Adrenal gland (tissue), 12 donors: Measurements from ENCODE around the gene APBA2. TPM values are rescaled to one million over a fixed set of nuclear protein-coding genes. Genes with fewer than 3 reads are reported as not detected.

Source experiments
- DNase-seq, 7 donors: peaks; one replicate each; pipeline ENCODE4 v3.0.0-alpha.2; 2019 to 2020
- H3K27ac ChIP-seq, 5 donors: fragments of 200-600 bp; sonication (generic) in 4 of 5; 1 replicate in 3 of 5; 2 replicates in 2 of 5; pipeline versions ENCODE4 v1.5.1 to v1.8.0; 2016 to 2020; ENCODE audit warnings: mild to moderate bottlenecking in 1 of 5
- H3K27me3 ChIP-seq: fragments of 200-600 bp; 2 replicates; pipeline ENCODE4 v1.8.0; 2021
- H3K36me3 ChIP-seq, 2 donors: fragments of 200-600 bp; replicated peaks in 1 of 2; 1 replicate in 1 of 2; 2 replicates in 1 of 2; pipeline versions ENCODE4 v1.5.1 to v1.8.0; 2018 to 2022
- H3K4me1 ChIP-seq, 2 donors: fragments of 200-600 bp; replicated peaks in 1 of 2; 1 replicate in 1 of 2; 2 replicates in 1 of 2; pipeline versions ENCODE4 v1.5.1 to v1.8.0; 2018 to 2021
- H3K4me3 ChIP-seq, 4 donors: fragments of 200-600 bp; sonication (generic) in 3 of 4; one replicate each; pipeline ENCODE4 v1.5.1; 2016 to 2018
- H3K9me3 ChIP-seq, 3 donors: fragments of 200-600 bp; sonication (generic) in 1 of 3; replicated peaks in 1 of 3; 1 replicate in 2 of 3; 2 replicates in 1 of 3; pipeline versions ENCODE4 v1.5.1 to v1.8.0; 2016 to 2021
- CTCF ChIP-seq, 6 experiments: fragments of 450-650 bp in 4 of 6; fragments of 200-600 bp in 2 of 6; sonication (generic) in 1 of 6; IDR thresholded peaks; 1 replicate in 5 of 6; 2 replicates in 1 of 6; pipeline versions ENCODE4 v1.5.1 to v1.8.0; 2016 to 2021; ENCODE audit warnings: antibody characterized with exemption in 6 of 6, mild to moderate bottlenecking in 2 of 6, moderate library complexity in 1 of 6
- POLR2A ChIP-seq, 2 donors: fragments of 450-650 bp; IDR thresholded peaks; one replicate each; pipeline ENCODE4 v1.6.1; 2017; ENCODE audit warnings: antibody characterized with exemption in 2 of 2, mild to moderate bottlenecking in 2 of 2, moderate library complexity in 1 of 2
- WGBS, 4 donors: extraction: QIAGEN DNeasy Blood & Tissue Kit in 2 of 4; methylation state at CpG; one replicate each; pipeline versions ENCODE4 v1.1.5 to v1.1.7; 2013 to 2017; 5-methylcytosine and 5-hydroxymethylcytosine counted together
- intact Hi-C, 2 donors: fragments of 100-400 bp; cut with DNase I; formaldehyde crosslinking; loops; one replicate each; pipeline versions ENCODE4 v1.14.1 to v1.15.0; 2022 to 2023
- polyA plus RNA-seq, 3 donors: library from polyadenylated mRNA; stranded (reverse); fragments of 200-250 nt in 2 of 3; fragments of 350-450 nt in 1 of 3; fragmentation: Illumina TruSeq in 1 of 3; extraction: RNeasy Lipid Tissue Mini Kit (QIAGEN cat#74804) in 1 of 3; gene quantifications; one replicate each; pipeline ENCODE4 v1.2.3, GENCODE V29; 2013 to 2014
- total RNA-seq, 9 donors: library from RNA; depleted of rRNA in 4 of 9; stranded (reverse); fragments of >200 nt in 4 of 9; fragments of 120-200 nt in 1 of 9; fragmentation: NEBNext Ultra II Directional in 1 of 9; extraction: Animal tissue kit (Norgen Biotek cat#: 25700) in 1 of 9; gene quantifications; one replicate each; pipeline versions ENCODE4 v1.1.0 to v1.2.4, GENCODE V29; 2013 to 2023
- donor health status: healthy with polysubstance abuse.
- donor health status: Bipolar disorder and iron deficiency.
- donor health status: DM: yes; HTN: yes; CAD: no.
- donor health status: DM: no; HTN: no; CAD: no.
- donor health status: DM: no; HTN: no; CAD: no.
- donor health status: DM: yes; HTN: yes; CAD: no.

Gene APBA2
- total and polyA plus RNA-seq, 12 donors = 2.1 to 13.2 (median 4.7) TPM

DNA sequence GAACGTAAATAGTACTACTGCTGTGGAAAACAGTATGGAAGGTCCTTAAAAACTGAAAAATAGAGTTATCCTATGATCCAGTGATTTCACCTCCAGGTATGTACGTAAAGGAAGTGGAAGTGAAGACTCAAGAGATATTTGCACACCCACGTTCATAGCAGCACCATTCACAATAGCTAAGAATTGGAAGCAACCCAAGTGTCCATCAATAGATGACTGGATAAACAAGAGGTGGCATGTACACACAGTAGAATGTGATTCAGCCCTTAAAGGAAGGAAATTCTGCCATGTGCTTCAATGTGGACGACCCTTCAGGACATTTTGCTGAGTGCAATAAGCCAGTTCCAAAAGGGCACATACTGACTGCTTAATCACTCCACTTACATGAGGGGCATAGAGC lies 188.3 kb downstream of the APBA2 start:
- no peak for DNase-seq
- Histone ChIP-seq H3K4me3 (no peak overlapping the region), H3K27ac (no peak overlapping the region), H3K9me3 (no peaks in the 10 kb centered on the region), H3K27me3 (no peaks in the 10 kb centered on the region), H3K36me3 (no peaks in the 10 kb centered on the region), H3K4me1 (no peaks in the 10 kb centered on the region)
- no peak for TF ChIP-seq POLR2A (IDR thresholded peaks at IDR 0.05)
- TF ChIP-seq CTCF (IDR thresholded peaks at IDR 0.05) = no peak
- intact Hi-C loops = no loop called here
- WGBS, 4 donors = 67 to 71% (median 69%) methylated on average over 4 of the region's 4 CpGs

DNA sequence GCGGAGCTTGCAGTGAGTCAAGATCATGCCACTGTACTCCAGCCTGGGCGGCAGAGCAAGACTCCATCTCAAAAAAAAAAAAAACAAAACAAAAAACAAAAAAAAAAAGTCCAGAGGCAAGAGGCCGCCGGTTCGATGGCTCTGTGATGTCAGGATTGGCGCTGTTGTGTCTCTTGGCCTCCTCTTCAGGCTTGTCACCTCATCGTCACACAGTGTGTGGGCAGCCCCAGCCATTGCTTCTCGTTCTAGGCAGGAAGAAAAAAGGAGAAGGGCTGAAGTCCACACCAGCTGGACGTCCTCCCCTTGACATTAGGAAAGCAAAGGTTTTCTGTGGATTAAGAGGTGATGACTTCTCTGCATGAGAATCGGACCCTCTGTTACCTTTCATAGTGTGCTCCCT lies 192.8 kb downstream of the APBA2 start:
- no peaks in the 10 kb centered on the region for H3K4me1 ChIP-seq
- no peak for TF ChIP-seq POLR2A (IDR thresholded peaks at IDR 0.05)
- TF ChIP-seq CTCF (IDR thresholded peaks at IDR 0.05) = no peak
- H3K9me3 ChIP-seq = no peaks in the 10 kb centered on the region
- 83 to 90% (median 85%) methylated on average over 10 of the region's 10 CpGs for WGBS, 4 donors
- no peaks in the 10 kb centered on the region for H3K27me3 ChIP-seq
- intact Hi-C loops = no loop called here
- H3K36me3 ChIP-seq = no peaks in the 10 kb centered on the region
- no peak overlapping the region for H3K4me3 ChIP-seq
- no peak for DNase-seq
- H3K27ac ChIP-seq = no peak overlapping the region

DNA sequence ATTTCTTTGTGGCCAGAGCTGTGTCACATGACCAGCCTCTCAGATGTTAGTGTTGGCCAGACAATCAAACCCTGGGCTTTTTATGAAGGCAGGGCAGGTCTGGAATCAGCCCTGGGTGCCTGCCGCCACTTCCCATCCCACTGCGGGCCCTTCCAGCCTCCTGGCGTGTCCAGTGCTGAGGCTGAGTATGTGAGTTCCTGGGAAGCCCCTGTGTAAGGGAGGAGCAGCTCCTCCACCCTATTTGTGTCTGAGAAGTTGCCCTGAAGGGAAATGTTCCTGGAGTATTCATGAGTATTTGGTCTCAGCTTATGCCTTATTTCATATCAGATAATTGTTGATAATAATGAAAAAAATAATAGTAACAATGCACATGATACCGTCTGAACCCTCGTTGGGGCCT lies 193.7 kb downstream of the APBA2 start:
- WGBS, 4 donors = 80 to 92% (median 88%) methylated on average over 2 to 5 of the region's 5 CpGs
- no peak for TF ChIP-seq CTCF (IDR thresholded peaks at IDR 0.05)
- TF ChIP-seq POLR2A (IDR thresholded peaks at IDR 0.05) = no peak
- Histone ChIP-seq H3K36me3 (no peaks in the 10 kb centered on the region), H3K27me3 (no peaks in the 10 kb centered on the region), H3K9me3 (no peaks in the 10 kb centered on the region), H3K27ac (no peak overlapping the region), H3K4me1 (no peaks in the 10 kb centered on the region), H3K4me3 (no peak overlapping the region)
- intact Hi-C loops = no loop called here
- no peak for DNase-seq

DNA sequence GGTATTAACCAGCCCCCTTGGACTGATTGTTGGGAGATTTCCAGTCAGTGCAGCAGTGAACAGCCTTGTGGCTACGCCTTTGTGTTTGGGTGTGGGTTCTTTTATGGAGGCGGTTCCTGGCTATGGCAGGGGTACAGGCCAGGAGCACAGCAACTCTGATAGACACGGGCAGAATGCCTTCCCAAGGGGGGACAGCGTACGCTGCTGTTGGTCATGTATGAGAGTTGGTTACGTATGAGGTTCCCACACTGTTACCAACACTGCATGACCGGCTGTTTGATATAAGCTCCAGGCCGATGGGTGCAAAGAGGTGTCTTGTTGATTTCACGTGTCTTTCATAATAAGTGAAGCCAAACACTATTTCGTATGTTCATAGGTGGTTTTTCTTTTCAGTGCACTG lies 196.0 kb downstream of the APBA2 start:
- WGBS, 4 donors = 83 to 95% (median 90%) methylated on average over 4 to 10 of the region's 10 CpGs
- no peaks in the 10 kb centered on the region for H3K4me1 ChIP-seq
- no peak for TF ChIP-seq POLR2A (IDR thresholded peaks at IDR 0.05)
- TF ChIP-seq CTCF (IDR thresholded peaks at IDR 0.05) = no peak
- H3K9me3 ChIP-seq = no peaks in the 10 kb centered on the region
- H3K36me3 ChIP-seq = no peaks in the 10 kb centered on the region
- intact Hi-C loops = no loop called here
- H3K27ac ChIP-seq = no peak overlapping the region
- no peak overlapping the region for H3K4me3 ChIP-seq
- no peaks in the 10 kb centered on the region for H3K27me3 ChIP-seq
- DNase-seq = no peak
